ENCODE data around the gene IL6R. TPM values are rescaled to one million over a fixed set of nuclear protein-coding genes. Genes with fewer than 3 reads are reported as not detected.

Gene IL6R
- total RNA-seq, 1 donor from 2014 or later: 6.7 TPM

DNA sequence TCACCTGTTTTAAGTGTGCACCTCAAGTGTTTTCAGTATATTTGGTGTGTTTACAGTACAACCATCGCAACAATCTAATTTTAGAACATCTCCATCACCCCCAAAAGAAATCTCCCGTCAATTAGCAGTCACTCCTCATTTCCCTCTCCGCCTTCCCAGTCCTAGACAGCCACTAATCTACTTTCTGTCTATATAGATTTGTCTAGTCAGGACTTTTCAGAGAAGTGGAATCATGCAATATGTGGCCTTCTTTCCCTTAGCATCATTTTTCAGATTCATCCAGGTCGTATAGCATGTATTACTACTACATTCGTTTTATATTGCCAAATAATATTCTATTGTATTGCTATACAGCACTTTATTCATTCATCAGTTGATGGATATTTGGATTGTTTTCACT is 98.8 kb downstream of the IL6R start:
- Histone ChIP-seq H3K27me3 (peaks cover 11% of the 10 kb centered on the region), H3K36me3 (no peaks in the 10 kb centered on the region), H3K27ac (no peak overlapping the region), H3K4me3 (no peak overlapping the region), H3K4me1 (peaks cover 3 to 4% of the 10 kb centered on the region in 2 donors), H3K9me3 (no peaks in the 10 kb centered on the region)
- intact Hi-C loops (cut with DNase I): no loop called here
- no peak for DNase-seq (ENCODE audit: low spot score in 2 of 2)
- TF ChIP-seq, protein P1, sequence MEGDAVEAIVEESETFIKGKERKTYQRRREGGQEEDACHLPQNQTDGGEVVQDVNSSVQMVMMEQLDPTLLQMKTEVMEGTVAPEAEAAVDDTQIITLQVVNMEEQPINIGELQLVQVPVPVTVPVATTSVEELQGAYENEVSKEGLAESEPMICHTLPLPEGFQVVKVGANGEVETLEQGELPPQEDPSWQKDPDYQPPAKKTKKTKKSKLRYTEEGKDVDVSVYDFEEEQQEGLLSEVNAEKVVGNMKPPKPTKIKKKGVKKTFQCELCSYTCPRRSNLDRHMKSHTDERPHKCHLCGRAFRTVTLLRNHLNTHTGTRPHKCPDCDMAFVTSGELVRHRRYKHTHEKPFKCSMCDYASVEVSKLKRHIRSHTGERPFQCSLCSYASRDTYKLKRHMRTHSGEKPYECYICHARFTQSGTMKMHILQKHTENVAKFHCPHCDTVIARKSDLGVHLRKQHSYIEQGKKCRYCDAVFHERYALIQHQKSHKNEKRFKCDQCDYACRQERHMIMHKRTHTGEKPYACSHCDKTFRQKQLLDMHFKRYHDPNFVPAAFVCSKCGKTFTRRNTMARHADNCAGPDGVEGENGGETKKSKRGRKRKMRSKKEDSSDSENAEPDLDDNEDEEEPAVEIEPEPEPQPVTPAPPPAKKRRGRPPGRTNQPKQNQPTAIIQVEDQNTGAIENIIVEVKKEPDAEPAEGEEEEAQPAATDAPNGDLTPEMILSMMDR (IDR thresholded peaks at IDR 0.05): no peak

GRCh38 chr1:154512760-154513159 is 107.6 kb downstream of the IL6R start:
- DNase-seq (ENCODE audit: low spot score in 2 of 2): no peak
- H3K36me3 ChIP-seq: no peaks in the 10 kb centered on the region
- H3K27me3 ChIP-seq: no peaks in the 10 kb centered on the region
- H3K27ac ChIP-seq: no peak overlapping the region
- H3K4me1 ChIP-seq: no peaks in the 10 kb centered on the region
- TF ChIP-seq, protein P1 (IDR thresholded peaks at IDR 0.05): no peak
- intact Hi-C loops (cut with DNase I): no loop called here
- H3K9me3 ChIP-seq: no peaks in the 10 kb centered on the region
- no peak overlapping the region for H3K4me3 ChIP-seq

DNA sequence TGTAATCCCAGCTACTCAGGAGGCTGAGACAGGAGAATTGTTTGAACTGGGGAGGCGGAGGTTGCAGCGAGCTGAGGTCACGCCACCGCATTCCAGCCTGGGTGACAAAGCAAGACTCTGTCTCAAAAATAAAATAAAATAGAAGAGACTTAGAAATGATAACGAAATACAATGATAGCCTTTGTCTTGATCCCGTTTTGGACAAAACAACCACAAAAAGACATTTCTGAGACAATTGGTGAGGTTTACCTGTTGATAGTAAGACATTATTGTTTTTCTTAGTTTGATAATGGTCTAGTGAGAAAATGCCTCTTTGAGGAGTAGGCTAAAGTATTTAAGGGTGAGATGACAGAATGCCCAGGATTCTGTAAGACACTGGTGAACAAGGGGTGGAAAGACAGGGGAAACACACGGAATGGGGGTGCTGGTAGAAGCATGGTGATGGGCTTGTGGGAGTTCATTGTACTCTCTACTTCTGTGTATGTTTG is 109.0 kb downstream of the IL6R start:
- H3K4me3 ChIP-seq: no peak overlapping the region
- DNase-seq (ENCODE audit: low spot score in 2 of 2): no peak
- intact Hi-C loops (cut with DNase I): no loop called here
- H3K4me1 ChIP-seq: no peaks in the 10 kb centered on the region
- no peak overlapping the region for H3K27ac ChIP-seq
- H3K36me3 ChIP-seq: no peaks in the 10 kb centered on the region
- TF ChIP-seq, protein P1 (IDR thresholded peaks at IDR 0.05): no peak
- H3K27me3 ChIP-seq: no peaks in the 10 kb centered on the region
- no peaks in the 10 kb centered on the region for H3K9me3 ChIP-seq

DNA sequence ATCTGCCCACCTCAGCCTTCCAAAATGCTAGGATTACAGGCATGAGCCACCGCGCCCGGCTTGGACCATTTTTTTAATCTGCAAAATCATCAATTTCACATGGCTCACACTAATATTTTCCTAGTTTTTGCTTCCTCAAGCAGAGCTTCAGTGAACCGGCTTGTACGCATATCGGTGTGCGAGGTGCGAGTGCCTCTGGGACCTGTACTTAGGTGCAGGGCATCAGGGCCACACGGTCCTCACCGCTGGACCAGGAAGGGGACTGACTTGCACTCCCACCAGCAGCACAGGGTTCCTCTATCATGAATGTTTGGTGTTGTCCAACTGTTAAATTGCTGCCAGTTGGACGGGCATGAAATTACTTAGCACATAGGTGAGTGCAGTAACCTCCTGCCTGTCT is 112.5 kb downstream of the IL6R start:
- TF ChIP-seq, protein P1 (IDR thresholded peaks at IDR 0.05): no peak
- DNase-seq (ENCODE audit: low spot score in 2 of 2): no peak
- intact Hi-C loops (cut with DNase I): no loop called here

More for the DNA sequence above, 112.5 kb downstream of the IL6R start:
- Histone ChIP-seq H3K4me1 (no peaks in the 10 kb centered on the region), H3K36me3 (no peaks in the 10 kb centered on the region), H3K27ac (no peak overlapping the region), H3K4me3 (no peak overlapping the region), H3K9me3 (no peaks in the 10 kb centered on the region), H3K27me3 (no peaks in the 10 kb centered on the region)

Other genes starting within 250 kb of the IL6R start
- gene TPM3, start 213.2 kb upstream of the IL6R start, total RNA-seq: 254 TPM
- not detected for gene CFAP141, start 199.0 kb upstream of the IL6R start, total RNA-seq
- gene UBAP2L, start 184.4 kb upstream of the IL6R start, total RNA-seq: 67.8 TPM
- gene HAX1, start 132.7 kb upstream of the IL6R start, total RNA-seq: 270 TPM
- gene AQP10, start 84.2 kb upstream of the IL6R start, total RNA-seq: not detected
- gene ATP8B2, start 79.8 kb upstream of the IL6R start, total RNA-seq: 173 TPM
- gene TDRD10, start 96.9 kb downstream of the IL6R start, total RNA-seq: 4.6 TPM
- gene SHE, start 97.1 kb downstream of the IL6R start, total RNA-seq: 107 TPM
- 10.6 TPM for gene UBE2Q1, start 153.3 kb downstream of the IL6R start, total RNA-seq
- gene CHRNB2, start 162.4 kb downstream of the IL6R start, total RNA-seq: not detected
- 65.3 TPM for gene ADAR, start 202.8 kb downstream of the IL6R start, total RNA-seq